ENCODE data around the gene RFXANK.
"Not testable (repeated sequence)": the region's sequence is repeated elsewhere in the genome, so short reads cannot be mapped to it uniquely, and the experiment has no call there.

The RFXANK gene

GRCh38 chr19:19170053-19170872, 21.8 kb upstream of the RFXANK start, which contains the start of gene MEF2B:
MEF2B (minus strand) TSS chr19:19170263; CDS start chr19:19150735, 19,528 bp downstream.
- DNase-seq, result peak; percentile 82

- DNase-seq, result no peak
Observed at GRCh38 chr19:19170873-19171672, 21.0 kb upstream of the RFXANK start.

- peak; percentile 59 for DNase-seq
Observed at GRCh38 chr19:19171821-19172532, 20.1 kb upstream of the RFXANK start.

DNA sequence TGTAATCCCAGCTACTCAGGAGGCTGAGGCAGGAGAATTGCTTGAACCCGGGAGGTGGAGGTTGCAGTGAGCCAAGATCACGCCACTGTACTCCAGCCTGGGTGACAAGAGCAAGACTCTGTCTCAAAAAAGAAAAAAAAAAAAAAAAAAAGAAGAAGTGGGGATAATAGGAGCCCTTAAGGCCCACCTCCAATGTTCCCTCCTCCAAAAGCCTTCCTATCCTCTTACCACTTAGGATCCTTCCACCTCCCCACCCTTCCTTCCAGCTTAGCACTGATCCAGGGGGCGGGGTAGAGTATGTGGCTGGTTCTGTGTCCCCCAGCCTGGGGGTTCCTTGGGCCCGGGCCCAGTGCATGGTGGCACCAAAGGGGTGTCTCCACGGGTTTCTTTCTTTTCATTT, 18.8 kb upstream of the RFXANK start:
- not testable (repeated sequence) for DNase-seq

- DNase-seq, result no peak
Observed at GRCh38 chr19:19176950-19177349, 15.1 kb upstream of the RFXANK start.

GRCh38 chr19:19179548-19180441, 12.3 kb upstream of the RFXANK start:
- DNase-seq, result no peak

- no peak for DNase-seq
Observed at GRCh38 chr19:19181488-19181998, 10.5 kb upstream of the RFXANK start.

- DNase-seq, result no peak
Observed at GRCh38 chr19:19185853-19186740, 6.0 kb upstream of the RFXANK start.

DNA sequence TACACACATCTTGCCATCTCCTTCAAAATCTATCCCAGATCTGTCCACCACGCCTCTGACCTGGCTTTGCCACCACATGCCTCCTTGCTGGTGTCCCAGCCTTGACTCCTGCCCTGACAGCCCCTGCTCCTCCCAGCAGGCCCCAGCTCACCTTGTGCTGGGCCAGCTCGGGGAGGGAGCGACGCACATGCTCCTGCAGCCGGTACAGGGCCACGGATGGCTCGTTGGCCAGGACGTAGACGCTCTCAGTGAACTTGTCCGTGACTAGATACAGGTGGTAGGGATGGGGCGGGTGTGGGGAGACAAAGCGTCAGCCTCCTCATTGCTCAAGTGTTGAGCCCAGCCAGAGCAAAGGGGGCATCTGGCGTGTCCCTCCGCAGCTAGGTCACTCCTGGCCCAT, 5.3 kb upstream of the RFXANK start:
- DNase-seq, result no peak

DNA sequence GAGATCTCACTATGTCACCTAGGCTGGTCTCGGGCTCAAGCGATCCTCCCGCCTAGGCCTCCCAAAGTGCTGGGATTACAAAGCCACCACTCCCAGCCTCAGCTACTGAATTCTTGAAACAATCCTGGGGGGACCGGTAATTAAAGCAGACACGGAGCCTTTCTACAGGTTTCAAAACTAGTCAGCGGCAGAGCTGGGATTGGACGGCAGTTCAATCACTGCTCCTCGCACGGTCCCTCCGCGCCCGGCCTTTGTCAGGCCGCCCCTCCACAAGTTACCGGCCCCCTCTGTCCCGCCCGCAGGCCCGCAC, 335 bp upstream of the RFXANK start:
- no peak for DNase-seq

GRCh38 chr19:19192910-19193423, 909 bp downstream of the RFXANK start:
- no peak for DNase-seq

DNA sequence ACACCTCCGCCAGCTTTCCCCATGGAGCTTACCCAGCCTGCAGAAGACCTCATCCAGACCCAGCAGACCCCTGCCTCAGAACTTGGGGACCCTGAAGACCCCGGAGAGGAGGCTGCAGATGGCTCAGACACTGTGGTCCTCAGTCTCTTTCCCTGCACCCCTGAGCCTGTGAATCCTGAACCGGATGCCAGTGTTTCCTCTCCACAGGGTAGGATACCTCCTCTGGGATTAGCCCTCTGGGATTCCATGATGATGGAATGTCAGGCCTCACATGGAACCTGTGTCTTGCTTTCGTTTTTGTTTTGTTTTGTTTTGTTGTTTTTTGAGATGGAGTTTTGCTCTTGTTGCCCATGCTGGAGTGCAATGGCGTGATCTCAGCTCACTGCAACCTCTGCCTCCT, 1.9 kb downstream of the RFXANK start:
- no peak for DNase-seq

DNA sequence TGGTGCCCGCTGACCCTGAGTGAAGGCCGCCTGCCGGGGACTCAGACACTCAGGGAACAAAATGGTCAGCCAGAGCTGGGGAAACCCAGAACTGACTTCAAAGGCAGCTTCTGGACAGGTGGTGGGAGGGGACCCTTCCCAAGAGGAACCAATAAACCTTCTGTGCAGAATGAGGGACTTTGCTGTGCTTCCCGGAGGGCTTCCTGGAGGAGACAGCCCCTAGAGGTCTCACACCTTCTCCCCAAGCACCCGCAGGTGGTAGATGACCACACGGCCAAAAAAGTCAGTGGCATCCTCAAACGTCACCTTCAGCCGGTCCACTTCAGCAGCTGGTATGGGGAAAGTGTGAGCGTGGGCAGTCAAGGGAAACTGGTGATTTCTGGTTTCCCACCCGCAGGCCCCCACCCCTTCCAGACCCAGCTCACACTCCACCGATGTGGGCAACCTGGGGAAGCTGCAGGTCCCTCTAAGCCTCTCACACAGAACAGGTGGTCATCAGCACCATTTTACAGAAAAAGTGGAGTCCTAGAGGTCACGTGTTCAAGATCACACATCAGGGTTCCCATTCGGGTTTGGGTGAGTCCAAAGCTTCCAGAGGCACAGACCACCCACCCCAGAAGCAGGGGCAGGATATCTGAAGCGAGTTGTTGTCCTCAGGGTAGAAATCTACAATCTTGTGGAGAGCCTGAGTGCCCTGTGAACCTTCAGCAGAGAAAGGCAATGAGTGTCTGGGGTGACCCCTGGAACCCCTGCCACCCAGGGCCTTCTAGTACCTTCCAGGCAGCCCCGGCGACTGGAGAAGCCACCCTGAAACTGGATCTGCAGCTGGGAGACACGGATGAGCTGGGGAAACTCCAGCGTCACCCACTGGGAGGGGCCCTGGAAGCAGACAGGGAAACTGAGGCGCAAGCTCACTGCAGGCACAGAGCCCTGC, 9.9 kb downstream of the RFXANK start:
- DNase-seq, result no peak

DNA sequence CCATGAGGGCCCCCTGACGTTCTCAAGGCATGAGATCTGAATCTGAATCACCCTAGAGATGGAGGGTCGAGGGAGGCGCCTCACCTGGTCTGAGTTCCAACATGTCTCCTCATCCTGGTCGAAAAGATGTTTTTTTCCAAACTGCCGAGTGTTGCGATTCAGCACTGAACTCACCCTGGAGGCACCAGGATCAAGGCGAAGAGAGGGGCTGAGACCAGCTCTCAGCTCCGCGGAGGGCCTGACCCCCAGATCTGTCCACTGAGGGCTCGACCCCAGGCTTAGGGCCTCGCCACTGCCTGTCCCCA, 10.6 kb downstream of the RFXANK start:
- DNase-seq, result no peak

GRCh38 chr19:19203012-19203856, 11.2 kb downstream of the RFXANK start, which contains the start of gene NR2C2AP:
NR2C2AP (minus strand) TSS chr19:19203414; CDS start chr19:19203060, 354 bp downstream.
- no peak for DNase-seq

- DNase-seq, result no peak
Observed at GRCh38 chr19:19204181-19204580, 12.1 kb downstream of the RFXANK start.

DNA sequence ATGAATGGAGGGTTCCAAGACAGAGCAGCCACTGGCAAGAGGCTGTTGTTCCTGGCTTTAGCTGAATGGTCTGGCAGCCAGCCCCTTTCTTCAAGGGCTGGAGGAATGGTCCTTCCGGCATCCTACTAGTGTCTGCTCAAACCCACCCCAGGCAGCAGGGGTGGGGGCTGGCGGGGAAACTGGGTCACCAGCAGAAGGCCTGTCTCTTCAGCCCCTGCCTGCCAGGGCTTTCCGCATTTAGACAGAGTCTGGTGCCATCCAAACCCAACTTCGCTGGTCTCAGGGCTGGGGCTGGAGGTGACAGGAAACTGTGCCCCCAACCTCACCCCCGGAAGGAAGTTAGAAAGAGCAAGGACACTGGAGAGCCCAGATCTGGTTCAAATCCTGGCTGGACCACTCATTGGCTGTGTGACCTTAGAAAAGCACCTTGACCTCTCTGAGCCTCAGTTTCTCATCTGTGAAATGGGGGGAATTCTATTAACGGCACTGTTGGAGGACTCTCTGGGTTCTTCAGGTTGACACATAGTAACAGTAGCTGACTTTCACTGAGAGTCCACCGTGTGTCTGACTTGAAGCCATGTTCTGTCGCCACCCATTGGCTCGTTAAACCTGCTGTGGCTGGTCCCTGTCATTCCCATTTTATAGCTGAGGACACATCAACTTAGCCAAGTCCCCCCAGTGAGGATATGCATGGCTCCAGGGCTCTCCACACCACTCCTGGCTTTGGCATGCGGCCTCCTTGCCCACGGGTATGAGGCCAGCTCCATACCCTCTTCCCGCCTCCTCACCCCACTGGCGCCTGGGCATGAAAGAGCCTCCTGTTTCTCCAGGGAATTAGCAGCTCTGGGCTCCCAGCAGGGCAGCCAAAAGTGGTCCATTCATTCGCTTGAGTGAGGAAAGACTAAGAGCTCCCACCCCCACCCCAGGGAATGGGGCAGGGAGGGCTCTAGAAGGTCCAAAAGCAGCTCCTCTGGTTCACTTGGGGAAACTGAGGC, 13.7 kb downstream of the RFXANK start:
- DNase-seq, result no peak

- DNase-seq, result no peak
Observed at GRCh38 chr19:19206938-19207337, 14.9 kb downstream of the RFXANK start.
